GM23338 (cell line): ENCODE results near the gene HSF4.

Experiments
- EZH2 ChIP-seq: fragments of 200-600 bp; sonication (generic); IDR thresholded peaks from one replicate; pipeline ENCODE4 v1.8.0; 2017; ENCODE audit warnings: antibody characterized with exemption, mild to moderate bottlenecking, low read depth; ENCODE audit not compliant: unreplicated experiment
- EZH2phosphoT487 ChIP-seq: fragments of 200-600 bp; sonication (generic); IDR thresholded peaks from one replicate; pipeline ENCODE4 v1.8.1; 2018; ENCODE audit warnings: antibody characterized with exemption; ENCODE audit not compliant: unreplicated experiment
- POLR2AphosphoS5 ChIP-seq: IDR thresholded peaks from 2 replicates; pipeline ENCODE4 v1.6.1; 2016; ENCODE audit warnings: antibody characterized with exemption, low read depth
- REST ChIP-seq: IDR thresholded peaks from one replicate; pipeline ENCODE4 v1.6.1; 2018; ENCODE audit warnings: antibody characterized with exemption; ENCODE audit not compliant: unreplicated experiment
- TF ChIP-seq, protein P1 (sequence below), 2 experiments: fragments of 200-600 bp in 1 of 2; sonication (generic) in 1 of 2; conservative IDR thresholded peaks; 2 replicates each; pipeline versions ENCODE4 v1.5.1 to v1.6.1; 2016 to 2017; ENCODE audit warnings: antibody characterized with exemption in 2 of 2, low read depth in 2 of 2, mild to moderate bottlenecking in 2 of 2, moderate library complexity in 1 of 2

DNA sequence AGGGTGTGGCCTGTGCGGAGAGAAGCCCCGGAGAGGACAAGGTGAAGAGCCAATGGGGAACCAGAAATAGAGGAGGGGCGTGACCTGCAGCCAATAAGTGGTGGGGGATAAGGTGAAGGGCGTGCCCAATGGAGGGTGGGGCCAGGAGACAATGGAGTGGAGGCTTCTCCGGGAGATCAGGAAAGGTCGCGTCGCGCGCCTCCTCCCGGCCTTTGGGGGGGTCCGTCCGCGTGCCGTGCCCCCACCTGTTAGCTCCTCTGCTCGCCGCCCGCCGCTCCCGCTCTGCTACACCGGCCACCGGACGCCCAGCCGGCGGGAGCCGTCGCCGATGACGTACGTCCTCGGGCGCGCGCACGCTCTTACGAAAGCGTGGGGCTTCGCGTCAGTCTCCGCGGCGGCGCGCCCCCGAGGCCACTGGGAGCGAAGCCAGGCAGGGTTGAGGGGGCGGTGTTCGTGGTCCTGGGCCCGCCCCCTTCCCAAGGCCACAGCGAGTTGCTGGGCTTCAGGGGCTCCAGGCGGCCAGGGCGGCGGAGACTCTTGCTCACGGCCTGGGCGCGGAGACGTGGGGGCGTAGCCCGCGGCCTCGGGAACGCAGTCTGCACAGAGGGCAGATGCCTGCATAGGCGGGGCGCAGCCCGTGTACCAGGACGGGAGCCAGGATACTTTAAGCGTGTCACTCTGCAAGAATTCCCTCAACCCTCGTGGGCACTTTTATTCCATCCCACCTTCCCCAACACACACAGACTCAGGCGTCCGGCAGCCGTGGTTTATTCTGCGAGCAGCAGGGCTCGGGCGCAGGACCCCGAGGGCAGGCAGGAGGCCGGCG is 19.3 kb downstream of the HSF4 start, which contains the start of gene MATCAP1:
- TF ChIP-seq, protein P1, sequence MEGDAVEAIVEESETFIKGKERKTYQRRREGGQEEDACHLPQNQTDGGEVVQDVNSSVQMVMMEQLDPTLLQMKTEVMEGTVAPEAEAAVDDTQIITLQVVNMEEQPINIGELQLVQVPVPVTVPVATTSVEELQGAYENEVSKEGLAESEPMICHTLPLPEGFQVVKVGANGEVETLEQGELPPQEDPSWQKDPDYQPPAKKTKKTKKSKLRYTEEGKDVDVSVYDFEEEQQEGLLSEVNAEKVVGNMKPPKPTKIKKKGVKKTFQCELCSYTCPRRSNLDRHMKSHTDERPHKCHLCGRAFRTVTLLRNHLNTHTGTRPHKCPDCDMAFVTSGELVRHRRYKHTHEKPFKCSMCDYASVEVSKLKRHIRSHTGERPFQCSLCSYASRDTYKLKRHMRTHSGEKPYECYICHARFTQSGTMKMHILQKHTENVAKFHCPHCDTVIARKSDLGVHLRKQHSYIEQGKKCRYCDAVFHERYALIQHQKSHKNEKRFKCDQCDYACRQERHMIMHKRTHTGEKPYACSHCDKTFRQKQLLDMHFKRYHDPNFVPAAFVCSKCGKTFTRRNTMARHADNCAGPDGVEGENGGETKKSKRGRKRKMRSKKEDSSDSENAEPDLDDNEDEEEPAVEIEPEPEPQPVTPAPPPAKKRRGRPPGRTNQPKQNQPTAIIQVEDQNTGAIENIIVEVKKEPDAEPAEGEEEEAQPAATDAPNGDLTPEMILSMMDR (conservative IDR thresholded peaks at IDR 0.05; ENCODE audit: low read depth in 2 of 2): no peak
- TF ChIP-seq EZH2phosphoT487 (no peak), EZH2 (peak; percentile 52), POLR2AphosphoS5 (peak; percentile 76), REST (no peak)
